ENCODE data around the gene TMPRSS11B. TPM values are rescaled to one million over a fixed set of nuclear protein-coding genes. Genes with fewer than 3 reads are reported as not detected.
"Not testable (repeated sequence)": the region's sequence is repeated elsewhere in the genome, so short reads cannot be mapped to it uniquely, and the experiment has no call there.

TMPRSS11B gene, protein sequence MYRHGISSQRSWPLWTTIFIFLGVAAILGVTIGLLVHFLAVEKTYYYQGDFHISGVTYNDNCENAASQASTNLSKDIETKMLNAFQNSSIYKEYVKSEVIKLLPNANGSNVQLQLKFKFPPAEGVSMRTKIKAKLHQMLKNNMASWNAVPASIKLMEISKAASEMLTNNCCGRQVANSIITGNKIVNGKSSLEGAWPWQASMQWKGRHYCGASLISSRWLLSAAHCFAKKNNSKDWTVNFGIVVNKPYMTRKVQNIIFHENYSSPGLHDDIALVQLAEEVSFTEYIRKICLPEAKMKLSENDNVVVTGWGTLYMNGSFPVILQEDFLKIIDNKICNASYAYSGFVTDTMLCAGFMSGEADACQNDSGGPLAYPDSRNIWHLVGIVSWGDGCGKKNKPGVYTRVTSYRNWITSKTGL
- not detected for total RNA-seq
- long read RNA-seq, donor 1 = 0 reads
- long read RNA-seq, donor 2 = 0 reads

DNA sequence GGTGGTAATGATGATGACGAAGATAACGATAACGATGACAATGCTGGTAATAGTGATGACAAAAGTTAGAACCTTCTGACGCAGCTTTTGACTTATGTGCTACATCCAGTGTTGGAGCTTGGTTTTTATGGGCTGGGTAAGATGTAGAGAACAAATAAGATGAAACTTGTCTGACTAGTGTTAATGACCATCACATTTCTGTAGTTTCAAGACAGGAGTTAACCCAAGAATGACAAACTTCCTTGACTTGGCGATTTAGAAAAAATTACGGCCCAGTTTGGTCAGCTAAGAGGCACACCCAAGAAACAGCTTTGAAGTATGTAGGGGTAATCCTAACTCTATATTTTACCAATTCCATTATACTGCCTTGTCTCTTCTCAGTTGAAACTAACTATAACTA lies at the start of gene TMPRSS11B:
TSS of gene TMPRSS11B (minus strand) at position 101 of the 400 bp plus-strand sequence. CDS start 136 bp downstream, outside the sequence.
- DNase-seq (ENCODE audit: low spot score) = no peak
- intact Hi-C loops (cut with DNase I) = no loop called here

DNA sequence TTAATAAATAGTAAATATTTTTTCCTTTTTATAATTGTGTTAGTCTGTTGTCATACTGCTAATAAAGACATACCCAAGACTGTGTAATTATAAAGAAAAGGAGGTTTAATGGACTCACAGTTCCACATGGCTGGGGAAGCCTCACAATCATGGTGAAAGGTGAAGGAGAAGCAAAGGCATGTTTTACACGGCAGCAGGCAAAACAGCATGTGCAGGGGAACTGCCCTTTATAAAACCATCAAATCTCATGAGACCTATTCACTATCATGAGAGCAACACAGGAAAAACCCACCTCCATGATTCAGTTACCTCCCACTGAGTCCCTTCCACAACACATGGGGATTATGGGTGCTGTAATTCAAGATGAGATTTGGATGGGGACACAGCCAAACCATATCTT lies 45.8 kb upstream of the TMPRSS11B start:
- intact Hi-C loops (cut with DNase I) = no loop called here
- no peak for DNase-seq (ENCODE audit: low spot score)

DNA sequence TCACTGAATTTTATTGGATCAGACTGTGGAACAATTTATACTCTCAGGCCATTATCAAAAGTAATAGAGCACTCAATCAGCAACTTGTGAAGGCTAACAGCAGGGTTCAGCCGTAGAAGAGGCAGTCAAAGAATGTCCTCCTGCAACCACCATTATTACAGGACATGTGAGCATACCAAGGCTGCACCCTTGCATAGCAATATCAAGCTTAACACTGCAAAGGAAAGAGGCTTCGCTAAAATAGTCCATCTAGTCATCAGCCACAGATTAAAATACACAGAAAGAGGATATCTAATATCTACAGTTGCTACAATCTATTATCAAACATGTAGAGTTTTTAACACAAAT lies 42.9 kb upstream of the TMPRSS11B start:
- DNase-seq (ENCODE audit: low spot score) = no peak
- intact Hi-C loops (cut with DNase I) = no loop called here

DNA sequence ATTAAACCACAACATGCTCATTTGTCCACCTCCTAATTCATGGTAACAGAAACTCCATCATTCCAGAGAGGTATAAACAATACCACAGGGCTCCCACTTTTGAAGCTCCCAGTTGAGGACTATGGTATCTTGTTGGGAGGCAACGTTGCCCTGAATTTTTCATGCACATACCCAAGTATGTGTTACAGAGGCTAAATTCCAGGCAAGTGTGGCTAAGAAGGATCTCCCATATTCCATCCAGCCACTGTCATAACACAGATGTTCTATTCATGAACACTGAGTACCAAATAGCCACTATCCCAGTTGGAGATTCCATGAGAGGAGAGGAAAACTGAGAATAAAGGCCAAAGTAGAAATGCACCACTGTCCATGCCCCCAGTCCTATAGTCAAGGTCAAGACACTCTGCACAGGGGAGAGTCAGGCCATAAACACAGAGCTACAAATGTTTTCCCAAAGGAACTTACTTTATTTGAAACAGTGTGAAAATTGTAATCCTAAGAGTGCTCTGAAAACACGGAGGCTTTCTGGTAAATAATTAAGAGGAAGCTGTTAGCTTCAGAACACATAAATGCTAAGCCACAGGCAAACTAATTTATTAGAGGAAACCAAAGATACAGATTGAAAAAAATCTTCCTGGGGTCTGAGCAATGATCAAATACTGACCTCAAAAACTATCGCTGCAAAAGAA lies 42.4 kb upstream of the TMPRSS11B start:
- intact Hi-C loops (cut with DNase I) = no loop called here
- no peak for DNase-seq (ENCODE audit: low spot score)

DNA sequence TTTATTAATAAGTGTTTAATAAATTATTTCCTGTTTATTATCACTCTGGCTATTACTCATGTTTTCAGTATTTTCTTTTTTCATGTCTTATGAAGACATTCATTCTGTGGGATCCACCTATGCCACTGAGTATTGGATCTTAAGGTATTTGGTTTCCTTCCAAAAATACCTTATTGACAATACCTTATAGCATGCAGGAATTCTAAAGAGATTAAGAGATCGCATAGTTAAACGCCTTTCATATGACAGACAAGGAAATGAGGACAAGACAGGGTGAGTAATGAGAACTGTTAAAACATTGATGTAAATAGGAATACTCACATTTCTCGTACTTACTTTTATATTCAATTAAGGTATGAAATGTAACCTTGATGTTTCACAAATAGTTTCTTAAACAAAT lies 38.2 kb upstream of the TMPRSS11B start:
- intact Hi-C loops (cut with DNase I) = no loop called here

DNA sequence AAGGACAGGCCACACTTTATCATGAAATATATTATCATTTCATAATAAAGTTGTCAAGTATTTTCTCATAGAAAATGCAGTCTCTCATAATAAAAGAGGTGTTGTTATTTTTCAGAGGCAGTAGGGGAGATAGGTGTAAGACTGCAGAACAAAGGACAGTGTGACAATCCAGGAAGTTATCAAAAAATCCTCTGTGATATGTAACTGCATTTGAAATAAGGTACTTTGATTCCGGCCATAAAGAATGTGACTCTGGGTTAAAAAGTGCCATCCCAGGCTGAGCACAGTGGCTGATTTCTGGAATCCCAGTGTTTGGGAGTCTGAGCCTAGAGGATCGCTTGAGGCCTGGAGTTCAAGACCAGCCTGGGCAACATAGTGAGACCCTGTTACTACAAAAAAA lies 37.6 kb upstream of the TMPRSS11B start:
- intact Hi-C loops (cut with DNase I) = no loop called here
- no peak for DNase-seq (ENCODE audit: low spot score)

More for the DNA sequence above, 38.2 kb upstream of the TMPRSS11B start:
- DNase-seq (ENCODE audit: low spot score) = no peak

DNA sequence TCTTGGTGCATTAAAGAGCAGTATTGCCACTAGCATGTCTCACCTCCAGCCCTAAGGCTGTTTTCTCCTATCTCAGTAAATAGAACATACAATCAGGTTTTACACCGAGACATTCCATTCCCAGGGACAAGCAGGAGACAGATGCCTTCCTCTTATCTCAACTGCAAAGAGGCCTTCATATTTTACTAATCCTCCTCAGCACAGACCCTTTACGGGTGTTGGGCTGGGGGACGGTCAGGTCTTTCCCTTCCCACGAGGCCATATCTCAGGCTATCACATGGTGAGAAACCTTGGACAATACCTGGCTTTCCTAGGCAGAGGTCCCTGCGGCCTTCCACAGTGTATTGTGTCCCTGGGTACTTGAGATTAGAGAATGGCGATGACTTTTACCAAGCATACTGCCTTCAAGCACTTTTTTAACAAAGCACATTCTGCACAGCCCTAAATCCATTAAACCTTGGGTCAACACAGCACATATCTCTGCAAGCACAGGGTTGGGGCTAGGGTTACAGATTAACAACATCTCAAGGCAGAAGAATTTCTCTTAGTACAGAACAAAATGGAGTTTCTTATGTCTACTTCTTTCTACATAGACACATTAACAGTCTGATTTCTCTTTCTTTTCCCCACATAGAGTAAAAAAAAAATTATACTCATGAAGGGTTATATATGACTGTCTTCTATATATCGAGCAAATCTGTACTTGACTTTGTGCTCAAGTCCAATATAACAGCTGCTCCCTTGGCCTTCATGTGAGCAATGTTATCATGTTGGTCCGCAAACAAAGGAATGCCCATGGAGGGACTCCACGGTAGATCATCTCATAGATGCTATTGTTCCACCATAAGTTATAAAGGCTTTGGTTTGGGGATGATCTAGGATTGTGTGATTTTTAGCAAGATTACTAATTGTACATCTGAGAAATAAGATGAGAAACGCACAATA lies 36.6 kb upstream of the TMPRSS11B start:
- intact Hi-C loops (cut with DNase I); DNase-seq (ENCODE audit: low spot score): not testable (repeated sequence)

DNA sequence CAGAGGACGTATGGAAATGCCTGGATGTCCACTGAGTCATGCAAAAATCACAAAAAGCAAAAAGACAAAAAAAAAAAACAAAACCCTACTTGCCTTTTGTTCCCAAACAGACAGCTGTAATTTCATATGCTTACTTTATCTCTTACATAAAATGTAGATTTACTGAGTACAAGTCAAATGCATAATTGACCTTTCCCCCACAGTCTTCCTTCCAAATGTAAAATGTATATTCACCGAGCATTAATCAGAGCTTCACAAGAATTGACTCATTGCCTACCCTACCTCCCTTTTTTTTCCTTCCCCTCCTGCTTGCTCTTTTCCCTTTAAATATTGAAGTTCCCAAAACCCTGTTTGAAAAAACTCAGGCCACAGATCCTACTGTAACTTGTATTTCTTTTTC lies 32.5 kb upstream of the TMPRSS11B start:
- intact Hi-C loops (cut with DNase I) = no loop called here
- no peak for DNase-seq (ENCODE audit: low spot score)

DNA sequence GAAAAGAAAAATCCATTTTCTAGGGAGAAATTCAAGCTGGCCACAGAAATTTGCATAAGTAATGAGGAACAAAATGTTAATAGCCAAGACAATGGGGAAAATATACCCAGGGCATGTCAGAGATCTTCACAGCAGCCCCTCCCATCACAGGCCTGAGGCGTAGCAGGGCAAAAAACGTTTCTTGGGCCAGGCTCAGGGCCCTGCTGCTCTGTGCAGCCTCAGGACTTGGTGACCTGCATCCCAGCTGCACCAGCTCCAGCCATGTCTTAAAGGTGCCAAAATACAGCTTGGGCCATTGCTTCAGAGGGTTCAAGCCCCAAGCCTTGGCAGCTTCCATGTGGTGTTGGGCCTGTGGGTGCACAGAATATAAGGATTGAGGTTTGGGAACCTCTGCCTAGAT lies 32.1 kb upstream of the TMPRSS11B start:
- intact Hi-C loops (cut with DNase I) = no loop called here
- no peak for DNase-seq (ENCODE audit: low spot score)

DNA sequence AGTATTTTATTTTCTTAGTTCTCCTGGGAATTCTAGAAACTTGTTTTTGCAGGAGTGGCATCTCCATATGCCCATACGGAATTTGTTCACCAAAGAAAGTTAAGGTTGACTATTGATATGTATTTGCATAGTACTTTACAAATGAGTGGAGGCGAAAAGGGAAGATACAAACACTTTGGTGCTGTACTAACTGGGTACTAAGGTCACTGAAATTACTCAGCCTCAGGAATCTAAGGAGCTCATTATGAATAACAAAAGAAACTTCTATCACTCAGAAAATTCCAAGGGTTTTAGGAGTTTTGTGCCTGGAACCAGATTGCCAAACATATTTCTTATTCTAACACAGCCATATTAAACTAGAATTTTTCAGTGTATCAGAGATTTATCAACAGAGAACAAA lies 27.4 kb upstream of the TMPRSS11B start:
- no peak for DNase-seq (ENCODE audit: low spot score)
- intact Hi-C loops (cut with DNase I) = loop anchor here (5.0 kb wide), 1 partner anchor 104 kb away; no protein-coding TSS in a partner anchor

DNA sequence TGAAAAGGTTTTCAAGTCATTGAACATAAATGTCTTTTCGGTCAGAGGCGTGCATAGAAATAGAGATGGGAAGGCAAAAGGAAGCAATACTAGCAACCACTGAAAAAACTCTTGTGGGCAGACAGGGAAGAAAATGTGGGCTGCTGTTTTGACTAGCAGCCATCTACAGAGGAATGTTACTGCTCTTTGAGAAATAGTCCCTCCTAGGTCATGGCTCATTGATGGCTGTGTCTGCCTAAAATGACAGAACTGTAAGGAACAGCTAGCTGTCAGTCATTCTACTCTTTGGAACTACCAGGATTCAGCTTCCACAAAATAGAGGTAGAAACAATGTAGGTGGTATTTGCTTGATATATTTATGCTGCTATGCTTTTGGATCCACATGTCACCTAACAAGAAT lies 26.9 kb upstream of the TMPRSS11B start:
- DNase-seq (ENCODE audit: low spot score) = no peak
- intact Hi-C loops (cut with DNase I) = loop anchor here (5.0 kb wide), 1 partner anchor 105 kb away; no protein-coding TSS in a partner anchor

DNA sequence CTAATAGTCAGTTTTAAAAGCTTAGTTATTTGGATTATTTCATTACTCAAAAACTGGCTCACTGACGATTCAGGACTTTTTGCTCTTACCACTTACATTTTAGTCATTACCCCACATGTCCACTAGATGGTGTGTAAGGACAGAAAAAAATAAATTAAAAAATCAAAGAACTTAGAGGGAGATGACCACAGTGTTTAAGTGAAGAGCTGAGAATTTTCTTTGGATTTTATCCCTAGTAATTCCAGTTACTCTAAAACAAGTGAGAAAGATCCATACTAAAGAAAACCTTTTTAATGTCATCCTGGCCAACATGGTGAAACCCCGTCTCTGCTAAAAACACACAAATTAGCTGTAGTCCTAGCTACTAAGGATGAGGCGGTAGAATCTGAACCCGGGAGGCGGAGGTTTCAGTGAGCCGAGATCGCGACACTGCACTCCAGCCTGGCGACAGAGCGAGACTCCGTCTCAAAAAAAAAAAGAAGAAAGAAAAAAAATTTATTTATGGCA lies 26.4 kb upstream of the TMPRSS11B start:
- intact Hi-C loops (cut with DNase I) = loop anchor here (5.0 kb wide), 1 partner anchor 105 kb away; no protein-coding TSS in a partner anchor

DNA sequence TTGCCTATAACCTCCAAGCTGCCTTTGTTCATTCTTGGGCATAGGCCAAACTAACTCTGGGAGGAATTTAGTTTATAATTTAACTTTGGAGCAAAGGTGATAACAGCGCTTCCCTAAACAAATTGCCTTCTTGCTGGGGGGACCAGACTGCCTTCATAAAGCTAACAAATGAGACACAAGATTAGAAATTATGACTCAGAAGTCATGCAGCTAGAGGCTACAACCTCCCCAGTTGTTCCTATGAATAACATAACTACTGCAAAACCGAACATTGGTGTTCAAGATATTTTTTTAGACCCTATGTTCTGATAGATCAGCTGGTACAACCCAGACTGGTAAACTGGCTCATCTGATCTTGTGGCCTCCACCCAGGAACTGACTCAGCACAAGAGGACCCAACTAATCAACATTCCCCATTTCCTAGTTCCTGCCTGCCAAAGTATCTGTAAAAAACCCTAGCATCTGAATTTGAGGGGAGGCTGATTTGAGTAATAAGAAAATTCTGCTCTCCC lies 22.0 kb upstream of the TMPRSS11B start:
- no peak for DNase-seq (ENCODE audit: low spot score)
- intact Hi-C loops (cut with DNase I) = no loop called here

More for the DNA sequence above, 26.4 kb upstream of the TMPRSS11B start:
- DNase-seq (ENCODE audit: low spot score) = no peak

DNA sequence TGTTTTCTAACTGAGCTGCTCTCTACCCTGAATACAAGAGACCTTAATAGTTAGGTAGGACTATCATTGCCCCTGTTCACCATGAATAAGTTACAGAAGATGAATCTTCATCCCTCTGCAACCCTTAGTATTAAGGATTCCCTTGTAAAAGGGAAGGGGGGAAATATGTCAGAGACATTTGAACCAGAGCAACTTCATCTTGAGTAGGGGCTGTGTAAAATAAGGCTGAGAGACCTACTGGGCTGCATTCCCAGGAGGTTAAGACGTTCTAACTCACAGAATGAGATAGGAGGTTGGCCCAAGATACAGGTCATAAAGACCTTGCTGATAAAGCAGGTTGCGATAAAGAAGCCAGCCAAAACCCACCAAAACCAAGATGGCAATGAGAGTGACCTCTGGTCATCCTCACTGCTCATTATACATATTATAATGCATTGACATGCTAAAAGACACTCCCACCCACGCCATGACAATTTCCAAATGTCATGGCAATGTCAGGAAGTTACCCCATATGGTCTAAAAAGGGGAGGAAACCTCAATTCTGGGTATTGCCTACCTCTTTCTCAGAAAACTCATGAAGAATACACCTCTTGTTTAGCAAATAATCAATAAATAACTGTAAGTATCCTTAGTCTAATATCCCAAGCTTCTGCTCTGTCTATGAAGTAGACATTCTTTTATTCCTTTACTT lies 19.5 kb upstream of the TMPRSS11B start:
- DNase-seq (ENCODE audit: low spot score) = no peak
- intact Hi-C loops (cut with DNase I) = no loop called here

DNA sequence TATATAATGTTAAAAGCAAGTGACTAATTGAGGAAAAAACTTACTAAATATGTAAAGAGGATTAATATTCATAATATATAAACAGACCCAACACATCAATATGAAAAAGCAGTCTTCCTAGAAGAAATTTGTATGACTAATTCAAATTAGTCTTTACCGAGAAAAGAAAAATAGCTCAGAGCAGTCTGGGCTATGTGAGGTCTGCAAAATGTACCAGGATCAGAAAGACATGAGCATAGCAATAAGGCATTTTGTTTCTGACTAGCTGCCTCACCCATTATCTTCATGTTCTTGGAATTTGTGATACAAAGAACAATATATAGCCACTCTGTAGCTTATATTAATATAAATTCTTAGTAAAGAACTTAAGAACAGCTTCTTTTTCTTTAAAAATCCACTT lies 13.7 kb upstream of the TMPRSS11B start:
- intact Hi-C loops (cut with DNase I) = no loop called here
- DNase-seq (ENCODE audit: low spot score) = no peak

DNA sequence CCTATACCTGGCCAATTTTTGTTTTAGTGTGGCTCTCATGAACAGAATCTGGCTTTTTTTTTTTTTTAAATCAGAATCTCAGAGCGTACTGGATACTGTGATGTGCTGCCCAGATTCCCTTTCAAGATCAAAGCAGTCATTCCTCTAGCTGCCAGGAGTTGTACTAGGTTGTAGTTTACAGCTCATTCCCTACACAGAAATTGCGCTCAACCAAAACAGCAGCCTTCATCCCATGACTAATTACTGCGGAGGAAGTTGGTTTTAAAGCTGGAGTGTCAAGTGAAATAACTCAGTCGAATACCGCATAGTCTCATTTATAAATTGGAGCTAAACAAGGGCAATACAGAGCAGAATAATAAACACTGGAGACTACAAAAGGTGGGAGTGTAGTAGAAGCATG lies 12.2 kb upstream of the TMPRSS11B start:
- no peak for DNase-seq (ENCODE audit: low spot score)
- intact Hi-C loops (cut with DNase I) = no loop called here

DNA sequence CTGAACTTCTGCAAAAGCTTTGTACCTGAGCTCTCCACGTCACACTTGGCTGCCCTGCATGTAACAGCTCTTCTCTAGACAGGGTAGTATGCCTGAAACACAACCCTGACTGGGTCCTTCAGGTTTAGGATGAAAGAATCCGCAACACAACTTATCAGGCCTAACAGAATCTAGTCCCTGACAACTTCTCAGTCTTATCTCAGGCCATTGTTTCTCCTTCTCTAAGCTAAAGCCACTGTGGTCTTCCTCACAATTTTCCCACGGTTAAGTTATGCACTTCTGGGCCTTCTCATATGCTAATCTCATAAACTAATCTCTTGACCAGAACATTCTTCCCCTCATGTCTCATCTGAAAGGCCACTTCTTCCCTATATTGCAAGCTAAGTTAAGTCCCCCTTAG lies 10.8 kb upstream of the TMPRSS11B start:
- DNase-seq (ENCODE audit: low spot score) = no peak
- intact Hi-C loops (cut with DNase I) = no loop called here

DNA sequence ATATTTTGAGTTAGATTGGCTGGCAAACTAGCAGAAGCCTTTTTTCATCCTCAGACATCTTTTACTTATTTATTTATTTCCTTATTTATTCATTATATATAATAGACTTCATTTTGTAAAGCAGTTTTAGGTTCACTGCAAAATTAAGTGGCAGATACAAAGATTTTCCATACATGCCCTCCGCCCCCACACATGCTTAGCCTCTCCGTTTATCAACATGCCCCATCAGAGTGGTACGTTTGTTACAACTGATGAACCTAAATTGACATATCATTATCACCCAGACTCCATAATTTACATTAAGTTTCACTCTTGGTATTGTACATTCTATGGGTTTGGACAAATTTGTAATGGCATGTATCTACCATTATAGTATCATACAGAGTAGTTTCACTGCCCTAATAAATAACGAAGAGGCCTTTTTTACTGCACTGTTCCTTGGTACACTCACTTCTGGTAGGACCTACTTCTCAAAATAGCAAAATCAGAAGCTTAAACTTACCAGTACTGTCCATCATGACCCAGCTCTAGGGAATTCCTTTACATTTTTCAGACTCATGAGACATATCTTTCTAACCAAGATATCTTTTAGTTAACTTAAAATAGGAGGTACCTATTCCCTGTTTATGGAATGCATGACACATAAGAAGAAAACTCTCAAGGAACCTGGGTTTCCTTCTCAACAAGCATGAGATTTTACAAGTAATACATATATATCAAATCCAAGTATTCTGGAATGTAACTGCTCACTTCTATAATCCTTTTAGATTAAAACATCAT lies 4.8 kb upstream of the TMPRSS11B start:
- no peak for DNase-seq (ENCODE audit: low spot score)
- intact Hi-C loops (cut with DNase I) = no loop called here

Data from posterior vena cava (tissue), 2 donors.